ENCODE data around the gene PLEKHG2. TPM values are rescaled to one million over a fixed set of nuclear protein-coding genes. Genes with fewer than 3 reads are reported as not detected.
A peak's percentile ranks its signal among the peaks of the same experiment; 100 is the strongest.

PLEKHG2 gene
- total and polyA plus RNA-seq, 2 experiments from 2014 or later, result 30.5 to 40.7 TPM

GRCh38 chr19:39411081-39411831, 1.2 kb upstream of the PLEKHG2 start:
- peak in 1 of 2 donors; percentile 69 for DNase-seq (ENCODE audit: low read depth in 1 of 2, low spot score in 1 of 2)
- peak overlapping the region; percentile 34 for H3K4me3 ChIP-seq
- peak overlapping the region; percentile 94 for H3K27ac ChIP-seq
- H3K27me3 ChIP-seq, result no peaks in the 10 kb centered on the region
- TF ChIP-seq CTCF (IDR thresholded peaks at IDR 0.05; ENCODE audit: low read depth, low read length), result no peak
- peaks cover 18% of the 10 kb centered on the region for H3K4me1 ChIP-seq (ENCODE audit: low read depth)
- no peaks in the 10 kb centered on the region for H3K9me3 ChIP-seq (ENCODE audit: low read depth)
- H3K36me3 ChIP-seq, result no peaks in the 10 kb centered on the region

DNA sequence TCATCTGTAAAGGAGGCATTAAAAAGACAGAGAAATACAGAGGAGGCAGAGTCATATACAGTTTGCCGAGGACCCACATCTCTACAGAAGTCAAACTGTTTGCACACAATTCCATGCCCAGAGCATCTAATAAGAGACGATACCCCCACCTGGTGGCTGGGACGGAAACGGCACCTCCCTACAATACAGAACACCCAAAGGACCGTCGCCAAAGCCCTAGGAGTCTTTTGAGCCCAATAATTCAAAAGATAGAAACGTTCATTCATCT, 703 bp upstream of the PLEKHG2 start:
- Histone ChIP-seq H3K36me3 (no peaks in the 10 kb centered on the region), H3K4me1 (ENCODE audit: low read depth) (peaks cover 18% of the 10 kb centered on the region), H3K9me3 (ENCODE audit: low read depth) (no peaks in the 10 kb centered on the region), H3K4me3 (peak overlapping the region; percentile 34), H3K27me3 (no peaks in the 10 kb centered on the region), H3K27ac (peak overlapping the region; percentile 94)
- peak; percentile 88 for TF ChIP-seq CTCF (IDR thresholded peaks at IDR 0.05; ENCODE audit: low read depth, low read length)
- DNase-seq (ENCODE audit: low read depth in 1 of 2, low spot score in 1 of 2), result peak; percentile 93 to 95

- TF ChIP-seq CTCF (IDR thresholded peaks at IDR 0.05; ENCODE audit: low read depth, low read length), result no peak
- Histone ChIP-seq H3K36me3 (peaks cover 8% of the 10 kb centered on the region), H3K4me1 (ENCODE audit: low read depth) (peaks cover 18% of the 10 kb centered on the region), H3K27me3 (no peaks in the 10 kb centered on the region), H3K4me3 (peak overlapping the region; percentile 54), H3K27ac (peak overlapping the region; percentile 95), H3K9me3 (ENCODE audit: low read depth) (no peaks in the 10 kb centered on the region)
- DNase-seq (ENCODE audit: low read depth in 1 of 2, low spot score in 1 of 2), result no peak
These were observed 400 bp downstream of the PLEKHG2 start for GRCh38 chr19:39412867-39413271.

- Histone ChIP-seq H3K4me3 (peak overlapping the region; percentile 54), H3K9me3 (ENCODE audit: low read depth) (no peaks in the 10 kb centered on the region), H3K27ac (peak overlapping the region; percentile 95), H3K27me3 (no peaks in the 10 kb centered on the region), H3K4me1 (ENCODE audit: low read depth) (peaks cover 18% of the 10 kb centered on the region), H3K36me3 (peaks cover 14% of the 10 kb centered on the region)
- peak; percentile 80 to 83 for DNase-seq (ENCODE audit: low read depth in 1 of 2, low spot score in 1 of 2)
- TF ChIP-seq CTCF (IDR thresholded peaks at IDR 0.05; ENCODE audit: low read depth, low read length), result no peak
These were observed 922 bp downstream of the PLEKHG2 start for GRCh38 chr19:39413272-39413910.

DNA sequence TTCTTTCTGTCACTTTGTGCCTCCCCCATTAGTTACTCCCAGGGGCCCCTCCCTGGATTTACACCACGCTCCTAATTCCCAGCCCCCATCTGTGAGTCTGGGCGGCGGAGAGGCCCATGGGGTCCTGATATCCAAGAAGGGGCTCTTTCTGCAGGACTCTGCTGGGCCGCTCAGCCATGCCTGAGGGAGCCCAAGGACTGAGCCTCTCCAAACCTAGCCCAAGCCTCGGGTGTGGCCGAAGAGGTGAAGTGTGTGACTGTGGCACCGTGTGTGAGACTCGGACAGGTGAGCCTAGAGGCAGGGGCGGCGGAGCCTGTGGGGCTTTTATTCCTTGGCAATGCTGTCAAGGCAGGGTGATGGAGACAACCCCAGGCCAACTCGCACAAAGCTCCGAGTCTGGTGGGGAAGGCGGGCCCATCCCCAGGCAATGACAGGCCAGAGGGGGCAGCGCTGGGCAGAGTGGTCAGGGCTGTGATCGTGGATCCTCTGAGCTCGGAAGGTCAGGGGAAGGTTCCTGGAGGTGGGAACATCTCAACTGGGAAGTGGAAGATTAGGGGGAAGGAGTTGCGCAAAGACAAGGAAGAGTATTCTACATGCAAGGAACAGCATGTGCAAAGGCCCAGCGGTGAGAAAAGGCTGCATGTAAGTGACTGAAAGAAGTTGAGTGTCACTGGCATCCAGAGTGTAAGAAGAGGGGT, 1.6 kb downstream of the PLEKHG2 start:
- TF ChIP-seq CTCF (IDR thresholded peaks at IDR 0.05; ENCODE audit: low read depth, low read length), result peak; percentile 30
- Histone ChIP-seq H3K4me3 (peak overlapping the region; percentile 54), H3K27me3 (no peaks in the 10 kb centered on the region), H3K36me3 (peaks cover 20% of the 10 kb centered on the region), H3K27ac (peak overlapping the region; percentile 95), H3K9me3 (ENCODE audit: low read depth) (no peaks in the 10 kb centered on the region), H3K4me1 (ENCODE audit: low read depth) (peaks cover 18% of the 10 kb centered on the region)
- DNase-seq (ENCODE audit: low read depth in 1 of 2, low spot score in 1 of 2), result peak in 1 of 2 donors; percentile 54
